HG02759 (cell line): ENCODE measurements around the gene ASPA.

ENCODE experiments used
- ATAC-seq: cut with Tn5 transposase; IDR thresholded peaks from one replicate; pipeline ENCODE4 v1.9.1; 2021; ENCODE audit warnings: mild to moderate bottlenecking, moderate library complexity; ENCODE audit not compliant: unreplicated experiment

ASPA gene

DNA sequence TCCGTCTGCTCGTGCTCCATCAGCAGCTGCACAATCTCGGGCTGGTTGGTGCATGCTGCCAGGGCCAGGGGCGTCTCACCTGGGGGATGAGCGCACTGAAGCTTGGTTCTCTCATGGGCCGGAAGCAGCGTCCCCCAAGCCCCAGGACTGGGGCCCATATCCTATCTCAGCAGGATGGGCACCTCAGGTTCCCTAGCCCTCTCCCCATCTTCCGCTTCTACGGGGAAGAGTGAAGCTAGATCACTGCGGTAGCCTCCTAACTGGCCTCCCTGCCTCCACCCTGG, 57.0 kb downstream of the ASPA start:
- ATAC-seq = no peak

- ATAC-seq = no peak
These were observed 58.0 kb downstream of the ASPA start for GRCh38 chr17:3533752-3534151.

- no peak for ATAC-seq
These were observed 59.1 kb downstream of the ASPA start for GRCh38 chr17:3534881-3535252.

DNA sequence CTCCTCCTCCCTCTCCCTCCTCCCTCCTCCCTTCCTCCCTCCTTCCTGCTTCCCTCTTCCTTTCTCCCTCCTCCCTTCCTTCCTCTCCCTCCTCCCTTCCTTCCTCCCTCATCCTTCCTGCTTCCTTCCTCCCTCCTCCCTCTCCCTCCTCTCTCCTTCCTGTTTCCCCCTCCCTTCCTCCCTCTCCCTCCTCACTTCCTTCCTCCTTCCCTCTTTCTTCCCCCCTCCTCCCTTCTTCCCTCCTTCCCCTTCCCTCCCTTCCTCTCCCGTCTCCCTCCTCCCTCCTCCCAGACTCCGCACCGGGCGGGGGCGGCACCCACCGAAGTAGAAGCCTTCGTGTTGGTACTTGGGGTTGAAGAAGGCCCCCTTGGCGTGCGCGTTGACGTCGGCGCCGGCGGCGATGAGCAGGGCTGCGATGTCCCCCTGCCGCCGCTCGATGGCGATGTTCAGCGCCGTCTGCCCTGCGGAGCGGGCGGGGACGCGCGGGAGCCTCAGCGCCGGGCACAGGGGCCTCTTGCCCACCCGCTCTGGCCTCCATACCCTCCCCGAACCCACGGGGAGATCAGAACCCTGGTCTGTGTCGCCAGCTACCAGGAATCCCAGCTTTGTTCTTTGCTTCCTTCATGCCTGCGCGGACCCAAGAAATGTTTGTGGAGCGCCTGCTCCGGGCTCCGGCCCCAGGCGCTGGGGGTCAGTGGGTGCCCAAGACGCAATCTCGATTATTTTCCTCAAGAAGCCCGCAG, 59.6 kb downstream of the ASPA start:
- no peak for ATAC-seq

GRCh38 chr17:3536716-3537115, 60.9 kb downstream of the ASPA start:
- no peak for ATAC-seq

DNA sequence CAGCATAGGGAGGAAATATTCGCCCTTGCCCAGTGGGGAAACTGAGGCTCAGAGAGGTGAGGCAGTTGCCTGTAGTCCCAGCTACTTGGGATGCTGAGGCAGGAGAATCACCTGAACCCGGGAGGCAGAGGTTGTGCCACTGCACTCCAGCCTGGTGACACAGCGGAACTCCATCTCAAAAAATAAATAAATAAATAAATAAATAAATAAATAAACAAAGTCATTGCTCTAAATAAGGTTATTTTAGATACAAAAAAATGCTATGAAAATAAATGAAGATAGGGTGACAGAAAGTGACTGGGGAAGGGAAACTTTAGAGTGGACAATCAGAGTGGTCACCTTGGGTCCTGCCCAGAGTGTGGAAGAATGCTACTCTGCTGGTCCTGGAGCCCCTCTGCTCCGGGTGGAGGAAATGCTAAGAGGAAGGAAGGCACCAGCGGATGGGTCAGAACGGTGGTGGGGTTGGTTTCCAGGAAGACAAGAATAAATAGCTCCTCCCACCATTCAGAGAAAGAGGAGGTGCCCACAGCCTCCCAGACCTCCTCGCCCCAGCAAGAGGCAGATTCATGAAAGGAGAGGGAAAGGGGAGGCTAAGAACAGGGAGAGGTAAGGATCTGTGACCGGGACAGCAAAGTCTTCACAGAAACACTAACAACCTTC, 64.2 kb downstream of the ASPA start:
- no peak for ATAC-seq

DNA sequence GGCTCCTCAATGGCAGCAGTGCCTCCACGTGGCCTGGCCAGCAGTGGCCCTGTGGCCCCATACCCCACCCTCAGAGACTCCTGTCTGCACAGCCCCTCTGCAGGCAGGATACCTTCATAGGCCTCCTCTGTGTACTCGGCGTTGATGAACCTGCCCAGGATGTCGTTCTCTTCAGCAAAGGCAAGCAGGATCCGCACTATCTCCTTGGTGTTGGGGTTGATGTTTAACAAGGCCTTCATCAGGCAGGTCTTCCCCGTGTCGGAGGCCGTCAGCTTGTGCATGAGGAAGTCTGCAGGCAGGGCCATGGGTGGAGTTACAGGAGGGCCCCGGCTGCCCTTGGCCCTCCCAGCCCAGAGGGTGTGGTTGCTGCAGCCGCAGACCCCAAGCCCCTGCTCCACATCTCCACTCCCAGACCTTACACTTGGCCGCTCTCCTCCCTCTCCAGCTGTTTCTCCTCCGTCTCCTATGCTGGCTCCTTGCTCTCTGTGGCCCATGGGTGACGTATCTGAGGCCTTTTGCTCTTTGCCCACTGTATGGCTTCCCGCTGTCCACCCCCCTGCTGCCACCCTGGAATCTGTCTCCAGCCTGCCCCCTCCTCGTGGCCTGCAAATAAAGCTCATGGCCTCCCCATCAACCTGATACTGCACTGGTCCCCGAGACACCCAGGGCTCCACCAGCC, 66.8 kb downstream of the ASPA start:
- ATAC-seq = no peak

- no peak for ATAC-seq
These were observed 67.7 kb downstream of the ASPA start for GRCh38 chr17:3543453-3543852.

GRCh38 chr17:3544365-3544764, 68.6 kb downstream of the ASPA start:
- ATAC-seq = no peak

GRCh38 chr17:3545151-3545550, 69.4 kb downstream of the ASPA start:
- no peak for ATAC-seq

DNA sequence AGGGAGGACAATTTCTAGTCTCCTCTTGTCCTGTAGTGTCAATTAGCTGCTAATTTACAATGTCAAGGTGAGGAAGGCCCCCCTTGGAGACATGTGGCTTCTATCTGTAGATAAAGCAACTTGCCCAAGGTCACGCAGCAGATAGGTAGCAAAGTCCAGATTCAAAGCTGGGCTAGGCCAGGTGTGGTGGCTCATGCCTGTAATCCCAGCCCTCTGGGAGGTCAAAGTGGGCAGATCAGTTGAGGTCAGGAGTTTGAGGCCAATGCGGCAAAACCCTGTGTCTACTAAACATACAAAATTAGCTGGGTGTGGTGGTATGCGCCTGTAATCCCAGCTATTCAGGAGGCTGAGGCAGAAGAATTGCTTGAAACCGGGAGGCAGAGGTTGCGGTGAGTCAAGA, 70.7 kb downstream of the ASPA start:
- no peak for ATAC-seq

GRCh38 chr17:3546997-3547396, 71.2 kb downstream of the ASPA start:
- no peak for ATAC-seq

GRCh38 chr17:3547628-3548027, 71.8 kb downstream of the ASPA start:
- ATAC-seq = no peak

GRCh38 chr17:3549610-3550162, 73.9 kb downstream of the ASPA start:
- ATAC-seq = no peak

DNA sequence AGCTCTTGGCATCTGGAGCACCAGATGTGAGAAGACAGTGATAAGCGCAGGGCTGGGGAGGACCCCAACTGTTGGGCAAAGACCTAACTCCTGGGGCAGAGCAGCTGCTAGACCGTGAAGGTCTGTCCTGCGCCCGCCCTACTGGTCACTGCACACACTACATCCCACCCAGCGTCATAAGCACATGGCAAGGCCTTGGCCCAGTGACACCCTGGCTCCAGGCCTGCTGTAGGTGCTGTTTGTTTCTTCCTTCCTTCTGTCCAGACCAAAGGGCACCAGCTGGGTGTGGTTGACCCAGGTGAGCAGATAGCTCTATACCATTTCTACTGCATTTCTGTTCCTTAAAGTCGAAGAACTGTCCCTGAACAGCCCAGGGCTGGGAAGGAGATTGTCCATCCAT, 75.4 kb downstream of the ASPA start:
- no peak for ATAC-seq

DNA sequence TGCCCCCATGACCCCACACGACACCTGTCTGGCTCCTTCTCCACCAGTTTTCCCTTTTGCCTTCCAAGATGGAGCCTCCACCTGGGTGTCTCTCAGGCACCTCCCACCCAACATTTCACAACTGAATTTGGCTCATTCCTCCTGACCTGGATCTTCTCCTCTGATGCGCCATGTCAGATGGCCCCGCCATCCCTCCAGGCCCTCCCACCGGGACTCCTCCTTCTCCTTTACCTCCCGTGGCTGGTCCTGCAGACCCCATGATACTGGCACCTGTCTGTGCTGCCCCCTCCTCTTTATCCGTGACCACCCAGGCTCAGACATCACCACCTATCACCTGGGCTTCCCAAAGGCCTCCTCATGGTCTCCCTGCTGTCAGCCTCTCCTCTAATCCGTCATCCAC, 77.1 kb downstream of the ASPA start:
- ATAC-seq = no peak
